ENCODE data around the gene WDPCP.
"Not testable (repeated sequence)": the region's sequence is repeated elsewhere in the genome, so short reads cannot be mapped to it uniquely, and the experiment has no call there.

WDPCP gene, protein sequence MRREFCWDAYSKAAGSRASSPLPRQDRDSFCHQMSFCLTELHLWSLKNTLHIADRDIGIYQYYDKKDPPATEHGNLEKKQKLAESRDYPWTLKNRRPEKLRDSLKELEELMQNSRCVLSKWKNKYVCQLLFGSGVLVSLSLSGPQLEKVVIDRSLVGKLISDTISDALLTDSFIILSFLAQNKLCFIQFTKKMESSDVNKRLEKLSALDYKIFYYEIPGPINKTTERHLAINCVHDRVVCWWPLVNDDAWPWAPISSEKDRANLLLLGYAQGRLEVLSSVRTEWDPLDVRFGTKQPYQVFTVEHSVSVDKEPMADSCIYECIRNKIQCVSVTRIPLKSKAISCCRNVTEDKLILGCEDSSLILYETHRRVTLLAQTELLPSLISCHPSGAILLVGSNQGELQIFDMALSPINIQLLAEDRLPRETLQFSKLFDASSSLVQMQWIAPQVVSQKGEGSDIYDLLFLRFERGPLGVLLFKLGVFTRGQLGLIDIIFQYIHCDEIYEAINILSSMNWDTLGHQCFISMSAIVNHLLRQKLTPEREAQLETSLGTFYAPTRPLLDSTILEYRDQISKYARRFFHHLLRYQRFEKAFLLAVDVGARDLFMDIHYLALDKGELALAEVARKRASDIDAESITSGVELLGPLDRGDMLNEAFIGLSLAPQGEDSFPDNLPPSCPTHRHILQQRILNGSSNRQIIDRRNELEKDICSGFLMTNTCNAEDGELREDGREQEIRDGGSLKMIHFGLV

GRCh38 chr2:63588385-63589147 lies at the start of gene WDPCP, which contains the start of gene MDH1:
Gene WDPCP (minus strand): TSS chr2:63588477. CDS start chr2:63588271, 206 bp downstream.
Gene MDH1 (plus strand): TSS chr2:63588963. CDS start chr2:63589044, 81 bp downstream.
- peak within 1 kb of the TSS; percentile 95 for H3K4me3 Mint-ChIP-seq
- no peaks in the 10 kb centered on the region for H3K9me3 Mint-ChIP-seq
- peaks cover 38% of the 10 kb centered on the region for H3K4me1 Mint-ChIP-seq
- H3K27me3 Mint-ChIP-seq = no peaks in the 10 kb centered on the region
- peak within 1 kb of the TSS; percentile 88 for H3K27ac Mint-ChIP-seq
- ATAC-seq = peak; percentile 96
- H3K36me3 Mint-ChIP-seq = peaks cover 5% of the 10 kb centered on the region

- Mint-ChIP-seq H3K27me3 (peaks cover 30% of the 10 kb centered on the region), H3K9me3 (peaks cover 31% of the 10 kb centered on the region), H3K27ac (no peak overlapping the region), H3K4me3 (no peak overlapping the region), H3K4me1 (peaks cover 3% of the 10 kb centered on the region), H3K36me3 (peaks cover 12% of the 10 kb centered on the region)
- ATAC-seq = no peak
Observed at GRCh38 chr2:63632382-63632781, 44.1 kb upstream of the WDPCP start.

DNA sequence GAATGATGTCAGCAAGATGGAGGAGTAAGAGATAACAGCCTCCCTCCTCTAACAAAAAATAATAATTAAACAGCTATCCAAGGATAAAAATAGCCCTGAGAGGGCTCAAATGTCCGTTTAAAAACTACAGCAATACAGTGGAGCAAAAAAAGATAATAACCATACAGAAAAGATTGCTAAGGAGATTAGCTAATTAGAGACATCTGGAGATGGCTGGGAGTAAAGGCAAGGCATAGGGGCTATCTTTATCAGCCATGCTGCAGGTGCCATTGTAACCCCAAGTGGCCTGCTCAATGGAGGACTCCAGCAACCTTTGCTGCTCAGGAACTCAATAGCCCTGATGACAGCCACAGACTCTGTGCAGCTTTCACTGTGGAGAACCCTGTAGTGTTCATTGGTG lies 43.2 kb upstream of the WDPCP start:
- H3K27me3 Mint-ChIP-seq = peaks cover 30% of the 10 kb centered on the region
- H3K36me3 Mint-ChIP-seq = peaks cover 12% of the 10 kb centered on the region
- no peaks in the 10 kb centered on the region for H3K4me1 Mint-ChIP-seq
- ATAC-seq = no peak
- no peak overlapping the region for H3K4me3 Mint-ChIP-seq
- H3K9me3 Mint-ChIP-seq = peaks cover 30% of the 10 kb centered on the region
- H3K27ac Mint-ChIP-seq = no peak overlapping the region

GRCh38 chr2:63628403-63628942 lies 40.2 kb upstream of the WDPCP start:
- no peak overlapping the region for H3K27ac Mint-ChIP-seq
- peaks cover 17% of the 10 kb centered on the region for H3K9me3 Mint-ChIP-seq
- ATAC-seq = no peak
- H3K4me1 Mint-ChIP-seq = no peaks in the 10 kb centered on the region
- peaks cover 12% of the 10 kb centered on the region for H3K36me3 Mint-ChIP-seq
- H3K4me3 Mint-ChIP-seq = no peak overlapping the region
- H3K27me3 Mint-ChIP-seq = peaks cover 23% of the 10 kb centered on the region

GRCh38 chr2:63627866-63628265 lies 39.6 kb upstream of the WDPCP start:
- no peaks in the 10 kb centered on the region for H3K4me1 Mint-ChIP-seq
- peaks cover 12% of the 10 kb centered on the region for H3K36me3 Mint-ChIP-seq
- no peak overlapping the region for H3K4me3 Mint-ChIP-seq
- H3K9me3 Mint-ChIP-seq = peaks cover 15% of the 10 kb centered on the region
- H3K27me3 Mint-ChIP-seq = peaks cover 29% of the 10 kb centered on the region
- no peak overlapping the region for H3K27ac Mint-ChIP-seq
- no peak for ATAC-seq

DNA sequence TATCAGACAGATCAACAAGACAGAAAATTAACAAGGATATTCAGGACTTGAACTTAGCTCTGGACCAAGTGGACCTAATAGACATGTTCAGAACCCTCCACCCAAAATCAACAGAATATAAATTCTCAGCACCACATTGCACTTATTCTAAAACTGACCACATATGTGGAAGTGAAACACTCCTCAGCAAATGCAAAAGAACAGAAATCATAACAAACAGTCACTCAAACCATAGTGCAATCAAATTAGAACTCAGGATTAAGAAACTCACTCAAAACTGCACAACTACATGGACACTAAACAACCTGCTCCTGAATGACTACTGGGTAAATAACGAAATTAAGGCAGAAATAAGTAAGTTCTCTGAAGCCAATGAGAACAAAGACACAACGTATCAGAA lies 35.5 kb upstream of the WDPCP start:
- peaks cover 33% of the 10 kb centered on the region for H3K27me3 Mint-ChIP-seq
- not testable (repeated sequence) for H3K4me1 Mint-ChIP-seq, H3K27ac Mint-ChIP-seq, H3K4me3 Mint-ChIP-seq, H3K9me3 Mint-ChIP-seq, ATAC-seq, H3K36me3 Mint-ChIP-seq

DNA sequence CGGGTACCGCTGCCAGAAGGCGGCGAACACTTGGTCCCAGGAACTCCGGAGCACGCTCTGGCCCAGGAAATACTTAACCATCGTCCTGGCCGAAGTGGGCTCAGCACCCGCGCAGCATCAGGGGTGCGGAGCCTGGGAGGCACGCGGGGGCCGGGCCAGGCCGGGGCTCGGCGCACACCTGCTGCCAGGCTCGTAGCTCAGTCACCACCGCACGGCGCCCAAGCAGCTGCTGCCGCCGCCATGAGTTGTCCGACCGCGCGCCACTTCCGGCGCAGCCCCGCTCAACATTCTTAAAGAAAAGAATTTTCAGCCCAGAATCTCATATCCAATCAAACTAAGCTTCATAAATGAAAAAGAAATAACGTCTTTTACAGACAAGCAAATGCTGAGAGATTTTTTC lies 34.5 kb upstream of the WDPCP start:
- no peaks in the 10 kb centered on the region for H3K9me3 Mint-ChIP-seq
- H3K27me3 Mint-ChIP-seq = peaks cover 33% of the 10 kb centered on the region
- H3K27ac Mint-ChIP-seq = no peak overlapping the region
- no peaks in the 10 kb centered on the region for H3K4me1 Mint-ChIP-seq
- ATAC-seq = no peak
- no peaks in the 10 kb centered on the region for H3K36me3 Mint-ChIP-seq
- no peak overlapping the region for H3K4me3 Mint-ChIP-seq

- Mint-ChIP-seq H3K9me3 (no peaks in the 10 kb centered on the region), H3K27ac (no peak overlapping the region), H3K4me3 (no peak overlapping the region), H3K36me3 (no peaks in the 10 kb centered on the region), H3K4me1 (no peaks in the 10 kb centered on the region), H3K27me3 (peaks cover 35% of the 10 kb centered on the region)
- no peak for ATAC-seq
Observed at GRCh38 chr2:63619328-63619727, 31.1 kb upstream of the WDPCP start.

GRCh38 chr2:63617366-63617765 lies 29.1 kb upstream of the WDPCP start:
- Mint-ChIP-seq H3K9me3 (no peaks in the 10 kb centered on the region), H3K4me1 (no peaks in the 10 kb centered on the region), H3K4me3 (no peak overlapping the region), H3K36me3 (no peaks in the 10 kb centered on the region), H3K27me3 (peaks cover 23% of the 10 kb centered on the region), H3K27ac (no peak overlapping the region)
- no peak for ATAC-seq

DNA sequence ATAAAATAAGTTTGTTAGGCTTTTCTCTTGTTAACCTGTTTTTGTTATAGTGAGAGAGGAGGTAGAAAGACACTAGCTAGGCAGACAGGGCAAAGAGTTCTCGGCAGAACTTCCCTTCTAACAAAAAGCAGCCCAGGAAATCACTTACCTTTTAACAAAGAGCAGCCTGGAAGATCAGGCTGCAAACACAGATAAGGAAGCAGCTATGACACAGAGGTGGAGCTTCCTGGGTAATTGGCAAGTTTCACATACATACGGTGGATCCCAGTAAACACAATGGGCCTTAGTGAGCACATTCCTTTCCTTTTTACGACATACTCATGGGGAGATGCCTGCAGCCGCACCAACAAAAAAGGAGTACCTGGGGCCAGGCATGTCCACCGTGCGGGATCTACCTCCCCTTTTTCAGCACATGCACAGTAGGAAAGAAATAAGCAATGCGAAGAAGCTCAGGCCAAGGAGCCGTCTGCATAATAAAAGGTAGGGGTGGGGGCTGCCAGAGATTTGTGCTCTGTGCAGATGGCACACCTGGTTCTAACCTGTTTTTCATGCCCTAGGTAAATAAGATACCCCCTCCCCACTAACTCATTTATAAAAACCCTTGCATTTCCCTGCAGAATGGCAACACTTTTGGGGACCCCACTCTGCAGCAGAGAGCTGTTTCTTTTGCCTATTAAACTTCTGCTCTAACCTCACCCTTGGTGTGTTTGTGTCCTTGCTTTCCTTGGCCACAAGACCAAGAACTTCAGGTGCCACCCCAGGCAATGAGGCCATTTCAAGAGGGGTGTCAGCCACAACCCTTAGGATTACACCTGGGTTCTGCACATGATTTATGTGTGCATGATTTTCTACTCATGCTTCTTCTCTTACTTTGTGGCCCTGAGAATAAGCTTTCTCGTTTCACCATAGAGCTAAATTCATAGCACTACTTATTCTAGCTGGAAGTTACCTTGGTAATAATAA lies 27.0 kb upstream of the WDPCP start:
- H3K27me3 Mint-ChIP-seq = peaks cover 10% of the 10 kb centered on the region
- no peak for ATAC-seq
- no peak overlapping the region for H3K4me3 Mint-ChIP-seq
- no peaks in the 10 kb centered on the region for H3K36me3 Mint-ChIP-seq
- no peak overlapping the region for H3K27ac Mint-ChIP-seq
- H3K4me1 Mint-ChIP-seq = no peaks in the 10 kb centered on the region
- H3K9me3 Mint-ChIP-seq = no peaks in the 10 kb centered on the region

- H3K27me3 Mint-ChIP-seq = peaks cover 9% of the 10 kb centered on the region
- no peaks in the 10 kb centered on the region for H3K9me3 Mint-ChIP-seq
- ATAC-seq = no peak
- H3K4me1 Mint-ChIP-seq = no peaks in the 10 kb centered on the region
- no peak overlapping the region for H3K27ac Mint-ChIP-seq
- H3K36me3 Mint-ChIP-seq = no peaks in the 10 kb centered on the region
- no peak overlapping the region for H3K4me3 Mint-ChIP-seq
Observed at GRCh38 chr2:63614448-63614968, 26.2 kb upstream of the WDPCP start.

DNA sequence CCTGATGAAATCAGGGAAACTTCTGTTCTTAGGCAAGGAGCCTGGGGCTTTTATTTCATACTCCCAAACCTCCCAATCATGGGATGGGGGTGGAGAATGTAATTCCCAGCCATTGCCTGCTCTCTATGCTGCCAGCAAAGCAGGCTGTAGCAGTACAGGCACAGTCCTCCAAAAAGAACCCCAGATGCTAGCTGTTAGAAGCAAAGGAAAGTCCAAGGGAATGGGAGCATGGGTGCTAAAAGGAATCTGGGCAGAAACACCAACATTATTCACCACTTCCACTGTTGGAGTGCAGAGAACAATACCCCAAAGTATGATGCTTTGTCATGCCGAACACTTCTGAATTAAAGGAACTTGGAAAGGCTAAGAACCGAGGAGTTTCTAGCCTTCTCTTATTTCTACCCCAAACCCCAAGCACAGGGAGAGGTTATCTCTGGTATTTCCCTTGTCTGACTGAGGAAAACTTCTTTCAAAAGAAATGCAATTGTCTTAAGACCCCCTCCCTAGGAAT lies 25.2 kb upstream of the WDPCP start:
- Mint-ChIP-seq H3K4me3 (no peak overlapping the region), H3K4me1 (no peaks in the 10 kb centered on the region), H3K27ac (no peak overlapping the region), H3K36me3 (no peaks in the 10 kb centered on the region), H3K27me3 (peaks cover 9% of the 10 kb centered on the region), H3K9me3 (no peaks in the 10 kb centered on the region)
- ATAC-seq = no peak

- no peaks in the 10 kb centered on the region for H3K9me3 Mint-ChIP-seq
- no peaks in the 10 kb centered on the region for H3K4me1 Mint-ChIP-seq
Observed at GRCh38 chr2:63610525-63610924, 22.2 kb upstream of the WDPCP start.

GRCh38 chr2:63608865-63609264 lies 20.6 kb upstream of the WDPCP start:
- not testable (repeated sequence) for H3K27ac Mint-ChIP-seq, H3K4me3 Mint-ChIP-seq, H3K9me3 Mint-ChIP-seq, H3K27me3 Mint-ChIP-seq, ATAC-seq, H3K4me1 Mint-ChIP-seq
- H3K36me3 Mint-ChIP-seq = peaks cover 33% of the 10 kb centered on the region

More at GRCh38 chr2:63610525-63610924, 22.2 kb upstream of the WDPCP start:
- H3K27ac Mint-ChIP-seq = no peak overlapping the region
- peaks cover 9% of the 10 kb centered on the region for H3K27me3 Mint-ChIP-seq
- no peak overlapping the region for H3K4me3 Mint-ChIP-seq
- H3K36me3 Mint-ChIP-seq = peaks cover 21% of the 10 kb centered on the region
- ATAC-seq = no peak
